K562 (cell line): ENCODE results near the gene TDRD12. TPM values are rescaled to one million over a fixed set of nuclear protein-coding genes. Genes with fewer than 3 reads are reported as not detected.

Source experiments
- ATAC-seq: fragments of 200-7000 bp; cut with Tn5 transposase; 3 replicates; pipeline ENCODE4 v1.9.1; 2020; ENCODE audit warnings: moderate library complexity
- BruUV-seq: library from RNA; stranded (reverse); fragments of 400-500 nt; replicated peaks from 2 replicates; lab custom pipeline; 2021; lab: Mats Ljungman, UMichigan
- CTCF ChIA-PET: fragments of 300-600 bp; formaldehyde crosslinking; extraction: SDS; loops from one replicate; lab custom pipeline; 2021; ENCODE audit warnings: low intra/inter-chr PET ratio; lab: Yijun Ruan, JAX
- POLR2A ChIA-PET: fragments of 300-600, 350-650 bp; sonication (Branson Sonifier 250); formaldehyde crosslinking; extraction: SDS; loops from one replicate; lab custom pipeline; 2021; ENCODE audit warnings: antibody characterized with exemption, inconsistent platforms; lab: Yijun Ruan, JAX
- DNase-seq, 4 experiments: peaks; one replicate each; pipeline versions ENCODE4 v3.0.0 to v3.0.0-alpha.2; 2011 to 2018; ENCODE audit warnings: low spot score in 3 of 4, mixed read lengths in 3 of 4; ENCODE audit errors: extremely low read depth in 1 of 4
- FAIRE-seq: peaks from 2 replicates; lab custom pipeline; 2011; peaks lifted over from hg19 to GRCh38; lab: Jason Lieb, UNC
- H2AFZ ChIP-seq: 2 replicates; pipeline ENCODE4 v1.6.0; 2011; ENCODE audit warnings: low read depth, low read length, control low read depth, inconsistent platforms
- H3K27ac ChIP-seq: fragments of 200-600 bp; 3 replicates; pipeline ENCODE4 v1.8.0; 2011; ENCODE audit warnings: low read depth, mild to moderate bottlenecking, control low read depth, inconsistent platforms, low read length, moderate library complexity, mixed read lengths; ENCODE audit errors: extremely low read depth
- H3K27me3 ChIP-seq, 2 experiments: fragments of 300-600 bp in 1 of 2; 2 replicates in 1 of 2; 3 replicates in 1 of 2; pipeline versions ENCODE4 v1.6.0 to v1.8.0; 2011; ENCODE audit warnings: inconsistent platforms in 2 of 2, low read length in 2 of 2, mild to moderate bottlenecking in 1 of 2, mixed read lengths in 1 of 2, moderate library complexity in 1 of 2; ENCODE audit not compliant: control insufficient read depth in 2 of 2, insufficient read depth in 2 of 2
- H3K36me3 ChIP-seq: fragments of 300-600 bp; 3 replicates; pipeline ENCODE4 v1.8.0; 2011; ENCODE audit warnings: mild to moderate bottlenecking, low read length, inconsistent platforms; ENCODE audit not compliant: control insufficient read depth, insufficient read depth
- H3K4me1 ChIP-seq, 2 experiments: fragments of 200-600 bp in 1 of 2; replicated peaks in 1 of 2; 2 replicates in 1 of 2; 3 replicates in 1 of 2; pipeline versions ENCODE4 v1.5.1 to v1.8.0; 2011; ENCODE audit warnings: inconsistent platforms in 2 of 2, low read length in 2 of 2, mild to moderate bottlenecking in 1 of 2, mixed read lengths in 1 of 2, moderate library complexity in 1 of 2; ENCODE audit not compliant: control insufficient read depth in 2 of 2, insufficient read depth in 2 of 2
- H3K4me2 ChIP-seq: 2 replicates; pipeline ENCODE4 v1.6.1; 2011; ENCODE audit warnings: low read length, control low read depth, inconsistent platforms, mixed read lengths; ENCODE audit not compliant: insufficient read depth
- H3K4me3 ChIP-seq: fragments of 200-600 bp; sonication (generic), shearing (Covaris generic); 2 replicates; pipeline ENCODE4 v1.5.1; 2016; ENCODE audit warnings: control low read depth, inconsistent platforms
- H3K79me2 ChIP-seq: fragments of 200-600 bp; 3 replicates; pipeline ENCODE4 v1.8.0; 2011; ENCODE audit warnings: low read length, inconsistent platforms; ENCODE audit not compliant: control insufficient read depth, insufficient read depth
- H3K9ac ChIP-seq, 2 experiments: 2 replicates each; pipeline versions ENCODE4 v1.6.0 to v1.6.1; 2011; ENCODE audit warnings: low read depth in 2 of 2, low read length in 2 of 2, control low read depth in 1 of 2, inconsistent platforms in 1 of 2, mild to moderate bottlenecking in 1 of 2, mixed read lengths in 1 of 2; ENCODE audit not compliant: insufficient read depth in 1 of 2
- H3K9me1 ChIP-seq: one replicate; pipeline ENCODE4 v1.6.0; 2011; ENCODE audit warnings: inconsistent platforms, mild to moderate bottlenecking, low read length, moderate library complexity; ENCODE audit not compliant: control insufficient read depth, insufficient read depth
- H3K9me3 ChIP-seq: replicated peaks from 2 replicates; pipeline ENCODE4 v1.5.1; 2011; ENCODE audit warnings: low read depth, low read length, inconsistent platforms; ENCODE audit not compliant: control insufficient read depth, insufficient read depth
- H4K20me1 ChIP-seq: replicated peaks from 2 replicates; pipeline ENCODE4 v1.6.1; 2011; ENCODE audit warnings: low read length, inconsistent platforms, mixed read lengths; ENCODE audit not compliant: control insufficient read depth, insufficient read depth
- MAZ ChIP-seq, 2 experiments: fragments of 450-650 bp in 1 of 2; sonication (generic) in 1 of 2; formaldehyde crosslinking; IDR thresholded peaks in 1 of 2; conservative IDR thresholded peaks in 1 of 2; 2 replicates each; pipeline versions ENCODE4 v1.4.0 to v1.5.0; 2020; ENCODE audit warnings: mild to moderate bottlenecking in 1 of 2, missing genetic modification reagents in 1 of 2
- MXD1 ChIP-seq: fragments of 250-450 bp; sonication (Bioruptor Pico); IDR thresholded peaks from 2 replicates; pipeline ENCODE4 v1.8.0; 2021; ENCODE audit warnings: borderline replicate concordance, mild to moderate bottlenecking, moderate library complexity; ENCODE audit not compliant: poor library complexity, severe bottlenecking
- SIN3B ChIP-seq: fragments of 450-650 bp; IDR thresholded peaks from 2 replicates; pipeline ENCODE4 v1.6.1; 2017; ENCODE audit warnings: low read depth, mild to moderate bottlenecking, moderate library complexity
- SMAD2 ChIP-seq: fragments of 150-350 bp; IDR thresholded peaks from 2 replicates; pipeline ENCODE4 v1.6.1; 2014; ENCODE audit warnings: low read depth, mild to moderate bottlenecking, low read length
- TFAM ChIP-seq: fragments of 250-450 bp; sonication (Bioruptor Pico); conservative IDR thresholded peaks from 2 replicates; pipeline ENCODE4 v1.5.0; 2021; ENCODE audit warnings: mild to moderate bottlenecking, moderate library complexity
- ZNF444 ChIP-seq: fragments of 250-450 bp; sonication (Bioruptor Pico); IDR thresholded peaks from 2 replicates; pipeline ENCODE4 v1.4.0; 2020; ENCODE audit warnings: mild to moderate bottlenecking, moderate library complexity
- ZSCAN29 ChIP-seq: fragments of 450-650 bp; IDR thresholded peaks from 2 replicates; pipeline ENCODE4 v1.6.1; 2017
- WGBS: fragments of 100-300 bp; shearing (Covaris generic); methylation state at CpG from one replicate; pipeline ENCODE4 v1.1.6; 2016; ENCODE audit warnings: low coverage, mixed read lengths; ENCODE audit not compliant: insufficient coverage; ENCODE audit errors: missing lambda C conversion rate; 5-methylcytosine and 5-hydroxymethylcytosine counted together
- in situ Hi-C: fragments of 300-500 bp; cut with MboI; formaldehyde crosslinking; loops from 4 replicates; pipeline ENCODE4 v1.15.0; 2018; ENCODE audit warnings: inconsistent platforms, mixed read lengths
- intact Hi-C: fragments of 100-400 bp; cut with micrococcal nuclease; formaldehyde crosslinking; loops from 2 replicates; pipeline ENCODE4 v1.14.2; 2022
- polyA plus RNA-seq, 8 experiments: library from polyadenylated mRNA; depleted of rRNA in 4 of 8; stranded (reverse) in 5 of 8; unstranded in 3 of 8; fragments of >200 nt; fragmentation: Nextera tagmentation in 2 of 8; fragmentation: Illumina TruSeq in 1 of 8; extraction: Ambion mirVana in 2 of 8; extraction: Trizol in 1 of 8; gene quantifications; 2 replicates each; pipeline versions ENCODE4 v1.2.1 to v1.2.3, GENCODE V29; 2011 to 2014; ENCODE audit warnings: inconsistent platforms in 1 of 8, missing spikeins in 1 of 8
- total RNA-seq, 7 experiments: library from RNA; depleted of rRNA in 6 of 7; stranded (reverse); fragments of >200 nt in 6 of 7; fragmentation: Illumina TruSeq in 2 of 7; extraction: Trizol in 2 of 7; gene quantifications; 2 replicates each; pipeline versions ENCODE4 v1.2.1 to v1.2.3, GENCODE V29; 2011 to 2021; ENCODE audit warnings: low replicate concordance in 1 of 7
- TF ChIP-seq, protein P1 (sequence below): IDR thresholded peaks from 2 replicates; pipeline ENCODE4 v1.6.1; 2016; ENCODE audit warnings: missing genetic modification characterization, missing compliant biosample characterization
- TF ChIP-seq, protein P2 (sequence below): fragments of 250-450 bp; sonication (Bioruptor Pico); IDR thresholded peaks from 2 replicates; pipeline ENCODE4 v1.4.0; 2020; ENCODE audit warnings: mild to moderate bottlenecking

Gene TDRD12
- total and polyA plus RNA-seq, 9 of the 15 experiments (the other 6 are each of a cell fraction or from before 2014, with no cell fraction given), result 0.03 TPM; not detected in 8

GRCh38 chr19:32800754-32801153, 81.2 kb downstream of the TDRD12 start:
- no peaks in the 10 kb centered on the region for H3K9me1 ChIP-seq
- in situ Hi-C loops, result no loop called here
- peaks cover 17 to 41% of the 10 kb centered on the region in 2 experiments; a peak in 3 of 5 replicates for H3K27me3 ChIP-seq
- H3K79me2 ChIP-seq, result no peaks in the 10 kb centered on the region
- no peak for FAIRE-seq
- H3K4me1 ChIP-seq, result peaks cover 0 to 9% of the 10 kb centered on the region in 2 experiments; a peak in 3 of 5 replicates
- no peak overlapping the region for H2AFZ ChIP-seq
- no peaks in the 10 kb centered on the region for H3K9me3 ChIP-seq
- no peak for DNase-seq
- intact Hi-C loops, result no loop called here
- no peak for ATAC-seq
- no peaks in the 10 kb centered on the region for H3K36me3 ChIP-seq
- no peak overlapping the region for H3K27ac ChIP-seq
- no peak overlapping the region for H3K4me2 ChIP-seq
- BruUV-seq, result no TSS peak
- H3K4me3 ChIP-seq, result no peak overlapping the region
- TF ChIP-seq, protein P1, sequence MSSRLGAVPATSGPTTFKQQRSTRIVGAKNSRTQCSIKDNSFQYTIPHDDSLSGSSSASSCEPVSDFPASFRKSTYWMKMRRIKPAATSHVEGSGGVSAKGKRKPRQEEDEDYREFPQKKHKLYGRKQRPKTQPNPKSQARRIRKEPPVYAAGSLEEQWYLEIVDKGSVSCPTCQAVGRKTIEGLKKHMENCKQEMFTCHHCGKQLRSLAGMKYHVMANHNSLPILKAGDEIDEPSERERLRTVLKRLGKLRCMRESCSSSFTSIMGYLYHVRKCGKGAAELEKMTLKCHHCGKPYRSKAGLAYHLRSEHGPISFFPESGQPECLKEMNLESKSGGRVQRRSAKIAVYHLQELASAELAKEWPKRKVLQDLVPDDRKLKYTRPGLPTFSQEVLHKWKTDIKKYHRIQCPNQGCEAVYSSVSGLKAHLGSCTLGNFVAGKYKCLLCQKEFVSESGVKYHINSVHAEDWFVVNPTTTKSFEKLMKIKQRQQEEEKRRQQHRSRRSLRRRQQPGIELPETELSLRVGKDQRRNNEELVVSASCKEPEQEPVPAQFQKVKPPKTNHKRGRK (tag), result no peak
- no peak for TF ChIP-seq SMAD2
- TF ChIP-seq MXD1 (CRISPR knock-in tag), result no peak
- no peak for TF ChIP-seq ZSCAN29
- no peak for TF ChIP-seq ZNF444 (CRISPR knock-in tag)
- no peak for TF ChIP-seq SIN3B
- TF ChIP-seq TFAM (CRISPR knock-in tag), result no peak
- TF ChIP-seq, protein P2, sequence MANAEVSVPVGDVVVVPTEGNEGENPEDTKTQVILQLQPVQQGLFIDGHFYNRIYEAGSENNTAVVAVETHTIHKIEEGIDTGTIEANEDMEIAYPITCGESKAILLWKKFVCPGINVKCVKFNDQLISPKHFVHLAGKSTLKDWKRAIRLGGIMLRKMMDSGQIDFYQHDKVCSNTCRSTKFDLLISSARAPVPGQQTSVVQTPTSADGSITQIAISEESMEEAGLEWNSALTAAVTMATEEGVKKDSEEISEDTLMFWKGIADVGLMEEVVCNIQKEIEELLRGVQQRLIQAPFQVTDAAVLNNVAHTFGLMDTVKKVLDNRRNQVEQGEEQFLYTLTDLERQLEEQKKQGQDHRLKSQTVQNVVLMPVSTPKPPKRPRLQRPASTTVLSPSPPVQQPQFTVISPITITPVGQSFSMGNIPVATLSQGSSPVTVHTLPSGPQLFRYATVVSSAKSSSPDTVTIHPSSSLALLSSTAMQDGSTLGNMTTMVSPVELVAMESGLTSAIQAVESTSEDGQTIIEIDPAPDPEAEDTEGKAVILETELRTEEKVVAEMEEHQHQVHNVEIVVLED (CRISPR knock-in tag), result no peak
- TF ChIP-seq MAZ (CRISPR knock-in tag; conservative IDR thresholded peaks at IDR 0.05 in 1 of 2, IDR thresholded peaks at IDR 0.05 in 1 of 2), result no peak
- WGBS, result 0% methylated on average over 4 of the region's 4 CpGs
- POLR2A ChIA-PET, result no interaction called here
- H4K20me1 ChIP-seq, result no peaks in the 10 kb centered on the region
- no peak overlapping the region for H3K9ac ChIP-seq
- CTCF ChIA-PET, result no interaction called here
